Right atrium auricular region (tissue), 2 donors: ENCODE data around the gene TRAPPC5. TPM values are rescaled to one million over a fixed set of nuclear protein-coding genes. Genes with fewer than 3 reads are reported as not detected.
"Not testable (repeated sequence)": the region's sequence is repeated elsewhere in the genome, so short reads cannot be mapped to it uniquely, and the experiment has no call there.

Experiments
- DNase-seq: peaks from one replicate; pipeline ENCODE4 v3.0.0-alpha.2; 2019; ENCODE audit warnings: low spot score
- H3K27ac ChIP-seq, 2 donors: fragments of 200-600 bp; sonication (generic); 1 replicate in 1 of 2; 2 replicates in 1 of 2; pipeline ENCODE4 v1.5.1; 2016 to 2019
- H3K27me3 ChIP-seq, 2 donors: fragments of 200-600 bp; sonication (generic); one replicate each; pipeline versions ENCODE4 v1.5.1 to v1.6.0; 2017 to 2019
- H3K36me3 ChIP-seq: fragments of 200-600 bp; sonication (generic); one replicate; pipeline ENCODE4 v1.5.1; 2016
- H3K4me1 ChIP-seq, 2 donors: fragments of 200-600 bp; sonication (generic); one replicate each; pipeline versions ENCODE4 v1.5.1 to v1.6.0; 2017 to 2019
- H3K4me3 ChIP-seq, 2 donors: fragments of 200-600 bp; sonication (generic); 1 replicate in 1 of 2; 2 replicates in 1 of 2; pipeline ENCODE4 v1.5.1; 2017 to 2019; ENCODE audit warnings: mild to moderate bottlenecking in 1 of 2, moderate library complexity in 1 of 2
- H3K9me3 ChIP-seq, 2 donors: fragments of 200-600 bp; sonication (generic); one replicate each; pipeline ENCODE4 v1.5.1; 2019
- CTCF ChIP-seq, 2 donors: fragments of 200-600 bp; sonication (generic); IDR thresholded peaks; one replicate each; pipeline ENCODE4 v1.5.1; 2019; ENCODE audit warnings: antibody characterized with exemption in 2 of 2
- total RNA-seq, 2 donors: library from RNA; depleted of rRNA; stranded (reverse); fragments of >200 nt; gene quantifications; one replicate each; pipeline ENCODE4 v1.1.0, GENCODE V29; 2016

Gene TRAPPC5
- total RNA-seq, 2 donors from 2014 or later = 55.0 to 58.3 TPM

GRCh38 chr19:7640803-7641202 is 39.8 kb upstream of the TRAPPC5 start:
- no peak for DNase-seq
- H3K27me3 ChIP-seq = peaks cover 0 to 10% of the 10 kb centered on the region in 2 donors

GRCh38 chr19:7641290-7642276 is 39.0 kb upstream of the TRAPPC5 start:
- H3K27me3 ChIP-seq = peaks cover 0 to 10% of the 10 kb centered on the region in 2 donors
- no peaks in the 10 kb centered on the region for H3K36me3 ChIP-seq
- no peak for DNase-seq
- H3K4me1 ChIP-seq = no peaks in the 10 kb centered on the region
- H3K4me3 ChIP-seq = no peak overlapping the region
- no peak overlapping the region for H3K27ac ChIP-seq
- H3K9me3 ChIP-seq = no peaks in the 10 kb centered on the region
- TF ChIP-seq CTCF (IDR thresholded peaks at IDR 0.05) = no peak

More at GRCh38 chr19:7640803-7641202, 39.8 kb upstream of the TRAPPC5 start:
- Histone ChIP-seq H3K9me3 (no peaks in the 10 kb centered on the region), H3K4me3 (no peak overlapping the region), H3K27ac (no peak overlapping the region), H3K4me1 (peaks cover 0 to 2% of the 10 kb centered on the region in 2 donors), H3K36me3 (no peaks in the 10 kb centered on the region)
- no peak for TF ChIP-seq CTCF (IDR thresholded peaks at IDR 0.05)

GRCh38 chr19:7642295-7643030 is 38.2 kb upstream of the TRAPPC5 start:
- no peaks in the 10 kb centered on the region for H3K9me3 ChIP-seq
- DNase-seq = no peak
- no peaks in the 10 kb centered on the region for H3K36me3 ChIP-seq
- no peak for TF ChIP-seq CTCF (IDR thresholded peaks at IDR 0.05)
- peaks cover 0 to 3% of the 10 kb centered on the region in 2 donors for H3K27me3 ChIP-seq
- H3K4me3 ChIP-seq = no peak overlapping the region
- H3K4me1 ChIP-seq = no peaks in the 10 kb centered on the region
- no peak overlapping the region for H3K27ac ChIP-seq

- H3K9me3 ChIP-seq = no peaks in the 10 kb centered on the region
- H3K27me3 ChIP-seq = no peaks in the 10 kb centered on the region
- TF ChIP-seq CTCF (IDR thresholded peaks at IDR 0.05) = no peak
- no peak for DNase-seq
- H3K4me1 ChIP-seq = no peaks in the 10 kb centered on the region
- H3K27ac ChIP-seq = no peak overlapping the region
- H3K4me3 ChIP-seq = no peak overlapping the region
- no peaks in the 10 kb centered on the region for H3K36me3 ChIP-seq
These were observed 37.6 kb upstream of the TRAPPC5 start for GRCh38 chr19:7643031-7643415.

- not testable (repeated sequence) for H3K27ac ChIP-seq, H3K36me3 ChIP-seq, H3K27me3 ChIP-seq, H3K4me1 ChIP-seq, DNase-seq, H3K4me3 ChIP-seq, H3K9me3 ChIP-seq
These were observed 36.7 kb upstream of the TRAPPC5 start for GRCh38 chr19:7643629-7644549.
